GM10248 (cell line): ENCODE results near the gene HDAC4.
A peak's percentile ranks its signal among the peaks of the same experiment; 100 is the strongest.

ENCODE experiments used
- CTCF ChIA-PET: fragments of 300-600 bp; sonication (Branson Sonifier 250); formaldehyde crosslinking; extraction: SDS; loops from one replicate; lab custom pipeline; 2021; ENCODE audit warnings: antibody characterized with exemption; lab: Yijun Ruan, JAX
- POLR2A ChIA-PET: fragments of 350-650 bp; sonication (Branson Sonifier 250); formaldehyde crosslinking; extraction: SDS; loops from one replicate; lab custom pipeline; 2020; ENCODE audit warnings: antibody characterized with exemption; lab: Yijun Ruan, JAX
- DNase-seq: peaks from one replicate; pipeline ENCODE4 v3.0.0; 2012; ENCODE audit errors: extremely low spot score
- CTCF ChIP-seq: IDR thresholded peaks from 2 replicates; pipeline ENCODE4 v1.5.1; 2012; ENCODE audit warnings: mild to moderate bottlenecking, low read depth; ENCODE audit errors: extremely low read depth, missing control alignments, control extremely low read depth

Gene HDAC4

DNA sequence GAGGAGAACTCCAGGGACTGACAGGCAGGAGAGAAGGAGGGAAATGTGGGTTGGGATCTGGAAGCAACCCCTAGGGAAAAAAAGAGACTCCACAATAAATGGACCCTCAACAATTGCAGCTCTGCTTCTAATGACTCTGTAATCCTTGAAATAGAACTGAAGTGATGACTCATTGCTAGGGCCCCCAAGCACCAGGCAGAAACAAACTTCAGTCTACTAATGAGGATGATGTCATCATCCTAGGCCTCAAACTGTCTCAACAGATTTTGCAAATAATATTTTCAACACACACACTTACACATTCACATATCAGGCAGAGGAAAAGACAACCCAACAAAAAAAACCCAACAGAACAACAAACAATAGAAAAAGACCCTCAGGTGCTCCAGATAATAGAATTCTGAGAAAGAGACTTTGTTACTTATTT, 143.3 kb downstream of the HDAC4 start:
- DNase-seq: no peak
- CTCF ChIA-PET: no interaction called here
- no peak for TF ChIP-seq CTCF
- POLR2A ChIA-PET: no interaction called here

DNA sequence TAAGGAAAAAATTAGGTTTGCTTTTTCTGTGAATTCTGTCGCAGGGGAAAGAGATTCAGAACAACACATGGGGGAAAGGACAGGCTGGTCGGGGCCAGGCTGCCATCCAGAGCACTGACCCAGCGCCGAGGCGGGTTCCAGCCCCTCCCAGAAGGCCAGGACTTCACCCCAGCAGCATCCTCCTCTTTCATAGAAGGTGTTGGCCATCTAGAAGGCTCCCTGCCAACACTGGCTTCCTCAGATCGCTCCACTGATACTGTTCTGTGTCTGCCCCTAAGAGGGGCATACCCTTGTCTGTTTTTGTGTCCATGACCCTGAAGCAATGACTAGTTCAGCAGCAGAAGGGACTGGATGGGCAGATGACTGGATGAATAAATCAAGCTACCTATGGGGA, 144.5 kb downstream of the HDAC4 start:
- ChIA-PET CTCF (interaction anchor here (1.7 kb wide), 1 partner anchor 17 kb away, joined by 5 read pairs; no protein-coding TSS in a partner anchor), POLR2A (no interaction called here)
- DNase-seq: no peak
- no peak for TF ChIP-seq CTCF

DNA sequence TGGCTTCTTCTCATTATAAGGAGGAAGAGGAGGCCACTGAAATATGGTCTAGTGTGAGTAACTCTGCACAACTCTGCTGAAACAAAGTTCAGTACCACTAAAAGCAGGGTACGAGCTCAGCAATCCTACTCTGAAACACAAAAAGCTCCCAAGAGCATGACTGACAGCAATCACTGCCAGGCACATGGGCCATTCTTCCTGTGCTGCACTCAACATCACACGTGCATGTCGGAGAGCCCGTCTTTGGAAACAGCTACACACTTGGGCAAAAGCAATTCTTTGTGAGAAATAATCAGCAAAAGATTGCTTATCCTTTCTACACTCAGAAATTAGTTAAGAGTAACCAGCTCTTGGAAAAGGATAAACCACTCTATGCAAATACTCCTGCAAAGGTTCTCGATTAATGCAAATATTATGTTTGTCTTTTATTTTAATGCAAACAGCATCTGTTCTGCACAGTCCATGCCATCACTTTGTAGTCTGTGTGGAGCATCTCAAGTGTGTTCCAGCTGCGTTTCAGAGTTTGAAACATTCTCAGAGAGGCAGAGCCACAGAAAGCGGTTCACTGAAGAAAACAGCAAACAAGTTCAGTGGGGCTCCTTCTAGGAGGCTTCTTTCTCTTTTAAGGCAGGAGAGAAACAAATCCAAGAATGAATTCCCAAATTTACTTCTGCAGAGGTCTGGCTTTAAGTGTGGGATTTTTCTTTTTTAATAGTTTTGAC, 145.0 kb downstream of the HDAC4 start:
- CTCF ChIA-PET: interaction anchor here (1.7 kb wide), 1 partner anchor 17 kb away, joined by 5 read pairs; no protein-coding TSS in a partner anchor
- TF ChIP-seq CTCF: no peak
- POLR2A ChIA-PET: no interaction called here
- DNase-seq: no peak

GRCh38 chr2:239255218-239255617, 145.6 kb downstream of the HDAC4 start:
- CTCF ChIA-PET: interaction anchor here (1.7 kb wide), 1 partner anchor 16 kb away, joined by 5 read pairs; no protein-coding TSS in a partner anchor
- POLR2A ChIA-PET: no interaction called here

DNA sequence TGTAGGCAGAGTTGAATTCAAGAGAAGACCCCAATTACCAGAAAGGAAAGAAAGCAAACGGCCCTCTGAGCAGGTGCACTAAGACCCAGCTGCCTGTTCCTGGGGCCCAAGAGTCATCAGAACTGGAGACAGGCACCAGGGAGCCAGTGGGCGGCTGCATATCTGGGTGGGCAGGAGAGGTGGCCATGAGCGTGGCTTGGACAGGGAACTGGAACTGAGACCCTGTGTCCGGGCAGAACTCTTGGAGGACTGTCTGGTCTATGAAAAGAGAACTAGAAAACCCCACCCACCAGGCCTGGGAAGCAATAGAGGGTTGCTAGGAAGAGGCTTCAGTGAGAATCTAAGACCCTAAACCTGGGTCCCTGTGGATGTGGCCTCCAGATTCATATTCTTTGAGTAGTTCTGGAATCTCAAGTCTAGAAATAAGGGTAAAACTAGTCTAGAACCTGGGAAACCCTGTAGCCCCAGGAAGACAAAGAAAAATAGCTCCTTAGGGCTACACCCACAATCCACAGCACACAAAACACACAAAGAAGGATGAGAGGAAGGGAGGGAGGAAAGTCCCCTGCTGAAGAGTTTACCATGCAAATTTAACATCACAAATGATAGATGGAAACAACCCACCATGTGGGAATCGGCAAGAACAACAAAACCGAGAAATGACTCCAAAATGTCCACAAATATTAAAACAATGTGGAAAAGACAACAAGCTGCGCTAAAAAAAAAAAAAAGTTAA, 147.0 kb downstream of the HDAC4 start:
- TF ChIP-seq CTCF: no peak
- no peak for DNase-seq
- ChIA-PET POLR2A (no interaction called here), CTCF (no interaction called here)

More at GRCh38 chr2:239255218-239255617, 145.6 kb downstream of the HDAC4 start:
- no peak for TF ChIP-seq CTCF
- no peak for DNase-seq

DNA sequence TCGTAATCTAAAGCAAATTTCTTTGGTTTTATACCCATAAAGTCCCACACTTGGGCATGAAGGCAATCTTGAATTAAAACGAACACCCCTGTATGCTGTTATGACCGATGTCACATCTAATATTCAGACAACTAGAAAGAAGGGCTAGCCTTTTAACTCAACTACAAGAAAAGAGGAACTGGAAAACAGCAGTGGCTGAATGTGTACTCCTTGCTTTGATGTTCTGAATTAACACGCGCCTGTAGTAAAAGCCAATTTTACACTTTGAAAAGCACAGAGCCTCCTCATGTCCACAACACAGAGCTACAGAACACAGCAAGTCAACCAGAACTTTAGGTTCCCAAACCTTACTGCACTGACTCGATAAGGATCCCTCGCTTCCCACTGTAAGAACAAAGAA, 147.6 kb downstream of the HDAC4 start:
- DNase-seq: peak; percentile 80
- no peak for TF ChIP-seq CTCF
- POLR2A ChIA-PET: interaction anchor here (1.0 kb wide), 1 partner anchor 148 kb away, joined by 3 read pairs; no protein-coding TSS in a partner anchor
- CTCF ChIA-PET: interaction anchor here (1.3 kb wide), 1 partner anchor 38 kb away, joined by 3 read pairs; no protein-coding TSS in a partner anchor
